ENCODE data around the gene SSMEM1.

SSMEM1 gene

GRCh38 chr7:130207642-130208041 is at the start of gene SSMEM1:
TSS of gene SSMEM1 (plus strand) at chr7:130207860. CDS start at chr7:130207911, 51 bp downstream.
- H3K4me1 ChIP-seq (ENCODE audit: control insufficient read depth in 1 of 2, insufficient read depth in 1 of 2, low read depth in 1 of 2, low read length in 1 of 2) = peaks cover 6% of the 10 kb centered on the region in 2 experiments
- no peak within 1 kb of the TSS for H3K4me3 ChIP-seq (ENCODE audit: low read depth in 1 of 2, low read length in 1 of 2)
- H3K36me3 ChIP-seq = peaks cover 1% of the 10 kb centered on the region
- no peaks in the 10 kb centered on the region for H3K9me3 ChIP-seq
- no peak for TF ChIP-seq CTCF (IDR thresholded peaks at IDR 0.05)
- no peaks in the 10 kb centered on the region for H3K27me3 ChIP-seq
- no peak within 1 kb of the TSS for H3K27ac ChIP-seq

- Histone ChIP-seq H3K4me1 (ENCODE audit: control insufficient read depth in 1 of 2, insufficient read depth in 1 of 2, low read depth in 1 of 2, low read length in 1 of 2) (no peaks in the 10 kb centered on the region), H3K27ac (no peak overlapping the region), H3K4me3 (ENCODE audit: low read depth in 1 of 2, low read length in 1 of 2) (no peak overlapping the region), H3K9me3 (no peaks in the 10 kb centered on the region), H3K27me3 (no peaks in the 10 kb centered on the region), H3K36me3 (peaks cover 44% of the 10 kb centered on the region)
- no peak for TF ChIP-seq CTCF (IDR thresholded peaks at IDR 0.05)
Measured at GRCh38 chr7:130160023-130160422, 47.6 kb upstream of the SSMEM1 start.

GRCh38 chr7:130160455-130160854 is 47.2 kb upstream of the SSMEM1 start:
- H3K4me3 ChIP-seq (ENCODE audit: low read depth in 1 of 2, low read length in 1 of 2) = no peak overlapping the region
- no peaks in the 10 kb centered on the region for H3K4me1 ChIP-seq (ENCODE audit: control insufficient read depth in 1 of 2, insufficient read depth in 1 of 2, low read depth in 1 of 2, low read length in 1 of 2)
- H3K27ac ChIP-seq = no peak overlapping the region
- no peaks in the 10 kb centered on the region for H3K9me3 ChIP-seq
- no peaks in the 10 kb centered on the region for H3K27me3 ChIP-seq
- TF ChIP-seq CTCF (IDR thresholded peaks at IDR 0.05) = no peak
- peaks cover 47% of the 10 kb centered on the region for H3K36me3 ChIP-seq

- Histone ChIP-seq H3K4me3 (ENCODE audit: low read depth in 1 of 2, low read length in 1 of 2) (no peak overlapping the region), H3K36me3 (peaks cover 54% of the 10 kb centered on the region), H3K9me3 (no peaks in the 10 kb centered on the region), H3K27me3 (no peaks in the 10 kb centered on the region), H3K4me1 (ENCODE audit: control insufficient read depth in 1 of 2, insufficient read depth in 1 of 2, low read depth in 1 of 2, low read length in 1 of 2) (no peaks in the 10 kb centered on the region), H3K27ac (no peak overlapping the region)
- TF ChIP-seq CTCF (IDR thresholded peaks at IDR 0.05) = no peak
Measured at GRCh38 chr7:130162196-130162595, 45.5 kb upstream of the SSMEM1 start.

GRCh38 chr7:130174237-130174959 is 33.3 kb upstream of the SSMEM1 start:
- TF ChIP-seq CTCF (IDR thresholded peaks at IDR 0.05) = no peak
- Histone ChIP-seq H3K27ac (no peak overlapping the region), H3K36me3 (peaks cover 25% of the 10 kb centered on the region), H3K9me3 (no peaks in the 10 kb centered on the region), H3K4me1 (ENCODE audit: control insufficient read depth in 1 of 2, insufficient read depth in 1 of 2, low read depth in 1 of 2, low read length in 1 of 2) (no peaks in the 10 kb centered on the region), H3K27me3 (no peaks in the 10 kb centered on the region), H3K4me3 (ENCODE audit: low read depth in 1 of 2, low read length in 1 of 2) (no peak overlapping the region)
